Left ventricle myocardium superior (tissue), 1 donor: ENCODE data around the gene BTBD16. TPM values are rescaled to one million over a fixed set of nuclear protein-coding genes. Genes with fewer than 3 reads are reported as not detected.
A peak's percentile ranks its signal among the peaks of the same experiment; 100 is the strongest.

Experiments
- ATAC-seq: fragments of 200-7000 bp; cut with Tn5 transposase; one replicate; pipeline ENCODE4 v1.9.1; 2020; ENCODE audit warnings: mild to moderate bottlenecking, moderate library complexity
- DNase-seq: peaks from one replicate; pipeline ENCODE4 v3.0.0-alpha.2; 2020
- intact Hi-C: fragments of 100-400 bp; cut with micrococcal nuclease; formaldehyde crosslinking; loops from one replicate; pipeline ENCODE4 v1.11.0; 2022
- total RNA-seq: library from RNA; stranded (reverse); fragmentation: NEBNext Ultra II Directional; extraction: Animal tissue kit (Norgen Biotek cat#: 25700); gene quantifications from one replicate; pipeline ENCODE4 v1.2.1, GENCODE V29; 2021
- donor health status: DM: no; HTN: yes; CAD: no; lungs with severe emphysema.

The BTBD16 gene
- total RNA-seq, 1 donor from 2014 or later, result not detected

DNA sequence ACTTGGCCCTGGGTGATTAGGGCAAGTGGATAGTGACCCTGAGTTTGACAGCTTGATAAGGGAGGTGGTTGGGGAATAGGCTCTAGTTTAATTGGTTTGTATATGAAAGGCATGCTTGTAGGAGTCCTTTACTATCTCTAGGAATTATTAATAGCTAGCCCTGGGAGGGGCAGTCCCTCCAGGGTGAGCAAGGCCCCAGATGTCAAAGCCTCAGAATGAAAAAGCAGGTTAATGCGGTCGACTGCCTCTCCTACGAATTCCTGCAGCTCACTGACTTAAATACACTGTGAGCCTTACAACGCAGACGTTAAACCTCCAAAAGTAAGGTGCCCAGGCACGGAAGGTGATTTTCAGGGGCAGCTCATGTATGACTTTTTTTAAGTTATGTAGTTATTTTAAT is 5.2 kb upstream of the BTBD16 start:
- DNase-seq (no peak), ATAC-seq (peak; percentile 81)
- intact Hi-C loops, result no loop called here

DNA sequence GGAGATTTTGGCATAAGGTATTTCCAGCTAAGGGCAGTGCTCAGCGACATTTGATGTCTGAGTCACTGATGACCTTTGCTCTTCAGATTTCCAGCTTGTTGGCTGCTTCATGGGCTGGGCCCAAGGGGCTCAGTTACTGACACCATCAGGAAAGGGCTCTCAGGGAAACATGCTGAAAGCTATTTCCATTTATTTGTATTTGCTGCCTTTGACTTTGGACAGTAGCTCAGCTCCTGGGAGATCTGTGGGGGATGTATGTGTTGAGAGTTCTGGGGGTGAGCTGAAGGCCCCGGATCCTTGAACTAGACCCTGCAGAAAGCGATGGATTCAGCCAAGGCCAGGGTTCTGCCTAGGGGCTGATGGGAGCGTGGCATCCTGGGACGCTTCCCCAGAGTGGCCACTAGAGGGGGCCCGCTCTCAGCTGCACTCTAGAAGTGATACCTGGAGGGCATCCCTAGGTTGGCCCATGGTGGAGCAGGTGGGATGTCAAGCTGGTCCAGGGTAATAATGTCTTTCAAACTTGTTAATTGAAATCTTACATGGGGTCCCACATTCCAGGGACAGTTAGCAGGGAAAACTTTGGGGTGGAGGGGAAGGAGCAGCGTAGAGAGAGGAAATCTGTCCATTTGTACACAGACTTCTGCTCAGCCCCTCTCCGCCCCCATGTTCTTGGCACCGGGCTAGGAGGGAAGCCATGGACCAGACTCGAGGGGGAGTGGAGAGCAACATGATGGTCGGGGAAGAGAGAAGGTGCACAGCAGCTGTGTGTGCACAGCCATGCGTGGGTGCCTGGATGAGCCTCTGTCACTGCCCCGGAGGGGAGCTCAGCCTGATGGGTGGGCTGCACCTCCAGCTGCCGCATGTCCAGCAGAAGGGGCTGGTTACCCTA is 3.0 kb upstream of the BTBD16 start:
- intact Hi-C loops, result no loop called here
- DNase-seq (peak; percentile 66), ATAC-seq (peak; percentile 67)

DNA sequence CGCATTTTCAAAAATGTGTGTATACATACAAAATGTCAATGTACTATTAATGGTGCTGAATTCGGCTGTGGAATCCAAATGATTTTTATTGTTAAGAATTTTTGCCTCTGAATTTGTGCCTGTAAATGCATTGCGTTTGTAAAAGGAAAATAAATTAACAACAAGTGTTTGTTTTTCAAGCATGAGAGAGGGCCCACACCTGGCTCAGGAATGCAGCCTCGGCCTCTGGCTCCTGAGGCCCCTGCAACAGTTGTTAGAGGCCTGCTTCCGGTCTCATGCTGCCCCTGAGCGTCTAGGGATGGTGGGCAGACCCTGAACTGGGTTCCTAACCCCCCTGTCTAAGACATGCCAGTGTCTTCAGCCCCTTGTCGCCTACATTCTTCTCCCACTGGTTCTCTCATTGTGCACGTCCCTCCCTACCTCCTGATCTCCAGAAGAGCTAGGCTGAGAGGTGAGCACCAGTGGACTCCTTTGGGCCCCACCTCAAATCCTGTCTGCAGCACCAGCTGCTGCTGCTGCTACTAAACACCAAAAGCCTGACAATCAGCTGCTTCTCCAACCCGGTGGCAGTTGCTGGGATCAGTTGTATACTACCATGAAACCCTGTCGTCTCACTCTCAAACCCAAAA is 1.9 kb upstream of the BTBD16 start:
- intact Hi-C loops, result no loop called here
- ATAC-seq, result no peak
- DNase-seq, result no peak

DNA sequence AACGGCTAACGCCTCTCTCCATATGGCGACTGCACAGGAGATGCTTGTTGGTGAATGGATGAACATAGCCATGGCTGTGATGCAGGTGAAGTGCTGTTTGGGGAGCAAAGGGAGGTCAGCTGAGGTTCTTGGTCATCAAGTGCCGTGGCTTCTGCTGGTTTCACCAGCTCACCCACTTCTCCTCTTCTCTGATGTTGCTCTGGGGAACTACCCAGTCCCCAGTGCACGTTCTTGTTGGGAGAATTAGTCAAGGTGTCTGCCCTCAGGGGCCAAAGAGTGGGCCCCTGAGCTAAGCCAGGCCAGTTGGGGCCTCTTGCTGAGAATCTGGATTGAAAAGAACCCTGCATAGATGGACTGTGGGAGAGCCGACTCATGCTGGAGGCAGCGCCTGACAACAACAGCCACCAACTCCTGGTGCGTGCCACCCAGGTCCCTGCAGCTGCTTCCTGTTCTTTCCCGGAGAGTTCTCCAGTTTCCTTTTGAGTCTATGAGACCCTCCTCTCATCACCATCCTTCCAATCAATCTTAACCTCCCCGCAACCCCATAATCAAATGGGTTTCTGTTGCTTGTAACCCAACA is 3.0 kb downstream of the BTBD16 start:
- intact Hi-C loops, result no loop called here
- no peak for DNase-seq
- ATAC-seq, result no peak

DNA sequence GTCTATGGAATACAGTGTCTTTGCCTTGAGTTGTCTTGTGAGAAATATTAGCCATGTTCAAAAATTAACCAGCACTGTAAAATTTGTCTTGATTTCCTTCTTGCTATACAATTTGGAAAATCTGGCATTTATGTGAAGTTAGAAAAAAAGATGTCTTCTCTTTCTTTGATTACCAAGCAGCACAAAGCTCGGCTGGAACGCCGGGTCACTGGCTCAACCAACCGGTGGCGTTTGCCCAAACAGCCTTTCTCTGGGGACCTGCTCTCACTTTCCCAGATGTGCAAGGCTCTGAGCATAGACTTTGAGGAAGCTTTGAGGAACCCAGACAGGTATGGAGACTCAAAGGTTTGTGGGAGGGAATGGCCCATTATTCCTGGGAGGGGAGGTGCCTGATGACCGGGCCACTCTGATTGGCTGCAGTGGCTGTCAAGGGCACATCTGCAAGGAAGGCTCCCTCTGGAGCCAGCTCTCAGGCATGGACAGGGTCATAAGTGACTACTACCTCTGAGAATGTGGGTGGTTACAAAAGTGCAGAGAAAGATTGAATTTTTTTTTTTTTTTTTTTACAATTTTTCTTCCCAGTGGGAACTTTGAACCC is 5.6 kb downstream of the BTBD16 start:
- DNase-seq (no peak), ATAC-seq (no peak)
- intact Hi-C loops, result no loop called here

DNA sequence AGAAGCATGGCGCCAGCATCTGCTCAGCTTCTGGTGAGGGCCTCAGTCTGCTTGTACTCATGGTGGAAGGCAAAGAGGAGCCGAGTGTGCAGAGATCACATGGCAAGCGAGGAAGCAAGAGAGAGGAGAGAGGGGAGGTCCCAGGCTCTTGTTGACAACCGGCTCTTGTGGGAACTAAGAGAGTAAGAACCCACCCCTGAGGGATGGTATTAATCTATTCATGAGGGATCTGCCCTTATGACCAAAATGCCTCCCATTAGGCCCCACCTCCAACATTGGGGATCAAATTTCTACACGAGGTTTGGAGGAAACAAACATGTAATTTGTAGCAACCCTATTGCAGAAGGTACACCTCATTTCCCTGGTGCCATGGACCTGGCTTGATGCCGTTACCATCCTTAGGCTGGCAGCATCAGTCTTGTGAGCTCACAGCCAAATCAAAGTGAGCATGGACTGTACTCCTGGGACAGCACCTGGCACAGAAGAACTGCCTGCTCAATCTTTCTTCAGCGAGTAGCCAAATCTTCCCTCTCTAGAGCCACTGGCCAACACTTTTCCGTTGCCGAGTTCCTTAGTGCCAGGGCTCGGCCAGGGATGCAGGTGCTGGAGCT is 6.5 kb downstream of the BTBD16 start:
- intact Hi-C loops, result no loop called here
- ATAC-seq (no peak), DNase-seq (no peak)

DNA sequence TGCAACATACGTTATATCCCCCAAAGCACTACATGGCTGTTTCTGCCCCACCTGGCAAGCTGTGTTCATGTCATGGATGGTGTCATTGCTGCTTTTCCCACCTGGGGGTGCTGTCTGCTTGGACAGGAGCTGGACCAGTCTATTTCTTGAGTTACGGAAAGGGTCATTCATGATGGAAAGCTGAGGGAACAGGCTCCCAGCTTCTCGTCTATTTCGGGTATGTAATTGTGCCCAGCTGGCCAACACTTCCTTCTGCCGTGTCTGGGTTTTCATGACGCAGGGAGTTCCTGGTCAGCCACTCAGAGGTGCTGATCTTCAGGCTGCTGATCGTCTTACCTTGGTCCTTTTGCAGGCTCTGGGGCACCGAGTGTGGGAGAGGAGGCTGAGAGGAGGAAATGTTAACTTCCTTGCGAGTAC is 8.6 kb downstream of the BTBD16 start:
- DNase-seq, result peak; percentile 59
- ATAC-seq, result peak; percentile 71
- intact Hi-C loops, result no loop called here

DNA sequence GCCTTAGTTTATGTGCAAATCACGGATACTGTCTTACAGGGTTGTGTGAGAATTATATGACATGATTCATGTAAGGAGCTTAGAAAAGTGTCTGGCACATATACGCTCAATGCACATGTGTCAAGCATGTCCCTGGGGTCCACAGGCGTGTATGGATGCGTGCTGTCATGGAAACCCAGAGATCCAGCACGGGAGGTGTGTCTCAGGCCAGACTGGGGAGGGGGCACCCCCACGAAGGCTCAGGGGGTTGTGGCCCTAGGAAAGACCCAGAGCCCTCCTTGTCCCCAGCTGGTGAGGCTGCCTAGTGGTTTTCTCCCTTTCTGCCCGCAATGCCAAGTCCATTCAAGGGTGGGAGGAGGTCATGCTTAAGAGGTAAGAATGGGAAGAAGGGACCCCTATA is 9.1 kb downstream of the BTBD16 start:
- DNase-seq, result no peak
- no peak for ATAC-seq
- intact Hi-C loops, result no loop called here

DNA sequence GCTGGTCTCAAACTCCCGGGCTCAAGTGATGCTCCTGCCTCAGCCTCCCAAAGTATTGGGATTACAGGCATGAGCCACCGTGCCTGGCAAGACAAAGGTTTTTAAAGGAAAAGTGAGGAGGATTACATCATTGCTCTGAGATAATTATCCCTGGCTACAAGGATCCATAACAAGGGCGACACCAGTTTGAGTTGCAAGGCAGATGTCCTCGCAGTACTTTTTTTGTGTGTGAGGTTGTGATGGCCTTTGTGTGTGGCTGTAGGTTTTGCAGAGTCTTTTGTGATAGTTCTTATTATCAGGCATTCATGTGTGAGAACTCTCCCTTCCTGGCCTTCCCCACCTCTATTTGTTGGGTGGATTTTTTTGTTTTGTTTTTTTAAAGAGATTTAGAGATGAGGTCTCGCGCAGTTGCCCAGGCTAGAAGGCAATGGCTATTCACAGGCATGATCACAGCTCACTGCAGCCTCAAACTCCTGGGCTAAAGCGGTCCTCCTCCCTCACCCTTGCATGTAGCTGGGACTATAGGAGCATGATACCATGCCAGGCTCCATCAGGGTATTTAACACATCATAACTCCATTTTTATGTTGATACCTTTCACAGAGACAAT is 10.0 kb downstream of the BTBD16 start:
- intact Hi-C loops, result no loop called here
- no peak for DNase-seq
- no peak for ATAC-seq

DNA sequence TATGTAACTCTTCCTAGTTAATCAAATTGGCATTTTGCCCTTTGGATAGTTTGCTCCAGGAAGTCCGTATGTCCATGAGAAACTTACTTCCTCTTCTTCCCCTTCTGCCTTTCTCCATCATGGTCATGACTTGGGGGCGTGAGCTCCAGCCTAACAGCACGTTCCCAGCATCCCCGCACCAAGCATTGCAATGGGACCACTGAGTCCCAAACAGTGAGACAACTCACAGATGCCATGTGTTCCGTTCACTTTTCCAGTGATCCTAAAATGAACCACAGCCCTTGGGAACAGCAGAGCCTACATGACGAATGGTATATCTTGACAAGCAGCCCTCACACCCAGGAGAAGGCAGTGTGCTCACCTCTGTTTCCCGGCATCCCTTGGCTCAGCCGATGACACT is 10.7 kb downstream of the BTBD16 start:
- intact Hi-C loops, result no loop called here
- no peak for ATAC-seq
- DNase-seq, result no peak

DNA sequence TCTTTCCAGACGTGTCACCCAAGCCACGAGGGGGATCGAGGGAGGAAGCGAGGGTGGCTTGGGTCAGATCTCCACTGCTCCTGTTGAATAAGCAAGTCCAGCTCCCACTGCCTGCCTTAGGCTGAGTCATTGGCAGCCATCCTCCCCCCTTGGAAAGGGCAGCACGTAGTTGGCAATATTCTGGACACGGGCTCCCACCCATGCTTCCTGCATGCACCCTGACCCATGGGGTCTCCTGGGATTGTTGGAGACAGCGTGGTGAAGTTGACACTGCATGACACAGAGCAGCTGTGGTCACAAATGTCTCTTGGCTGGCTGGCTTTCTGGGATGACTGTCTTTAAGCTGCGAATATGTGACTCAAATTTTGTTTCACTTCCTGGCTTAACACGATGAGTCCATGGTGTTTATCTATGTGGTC is 11.2 kb downstream of the BTBD16 start:
- DNase-seq (no peak), ATAC-seq (no peak)
- intact Hi-C loops, result no loop called here

DNA sequence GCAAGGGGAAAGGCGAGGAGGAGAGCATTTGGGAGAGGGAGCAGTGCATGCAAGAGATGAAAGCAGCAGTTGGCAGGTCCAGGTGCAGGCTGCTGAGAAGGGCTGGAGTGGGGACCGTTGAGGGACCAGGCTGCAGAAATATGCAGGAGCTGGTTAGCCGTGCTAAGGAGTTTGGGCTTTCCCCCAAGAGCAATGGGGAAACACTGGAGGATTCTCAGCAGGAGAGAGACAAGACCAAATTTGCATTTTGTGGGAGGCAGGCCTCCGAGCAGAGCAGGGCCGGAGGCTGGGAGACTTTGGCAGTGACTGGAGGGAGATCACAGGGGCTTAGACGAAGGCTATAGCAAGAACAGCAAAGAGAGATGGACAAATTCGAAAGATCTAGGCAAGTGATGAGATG is 11.8 kb downstream of the BTBD16 start:
- intact Hi-C loops, result no loop called here
- DNase-seq, result no peak
- no peak for ATAC-seq

DNA sequence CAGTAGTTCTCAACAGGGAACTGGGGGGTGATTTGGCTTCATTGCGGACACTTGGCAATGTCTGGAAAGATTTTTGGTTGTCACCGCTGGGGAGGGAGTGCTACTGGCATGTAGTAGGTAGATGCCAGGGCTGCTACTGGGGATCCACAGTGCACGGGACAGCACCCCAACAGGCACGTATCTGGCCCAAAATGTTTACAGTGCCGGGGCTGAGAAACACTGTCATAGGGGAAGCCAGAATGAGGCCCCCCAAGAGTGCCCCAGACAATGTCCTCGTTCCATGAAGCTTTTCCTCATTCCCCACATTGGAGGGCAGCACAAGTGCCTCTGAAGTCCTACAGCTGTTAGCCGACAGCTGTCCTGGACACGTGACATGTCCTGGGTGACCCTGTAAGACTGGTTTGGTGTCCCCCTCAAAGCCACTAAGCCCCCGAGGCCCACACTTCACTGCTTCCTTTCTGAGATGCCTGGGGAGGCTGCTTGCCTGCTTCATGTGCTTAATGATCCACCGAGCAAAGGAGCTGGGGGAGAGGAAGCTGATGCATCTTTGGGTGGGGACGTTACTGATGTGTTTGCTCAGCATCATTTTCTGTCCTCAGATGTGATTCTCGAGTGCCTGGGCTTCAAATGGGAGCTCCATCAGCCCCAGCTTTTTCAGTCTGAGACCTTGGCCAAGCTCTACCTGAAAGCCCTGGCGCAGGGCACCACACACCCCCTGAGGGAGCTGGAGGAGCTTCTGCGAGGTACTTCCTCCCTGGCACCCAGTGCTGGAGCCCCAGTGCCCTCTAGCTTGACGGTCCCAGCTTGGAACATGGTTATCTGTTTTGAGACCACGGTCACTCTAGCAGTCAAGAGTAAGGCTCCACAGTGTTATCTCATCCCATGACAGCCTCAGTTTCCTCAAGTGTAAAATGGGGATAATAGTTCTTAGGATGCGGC is 14.7 kb downstream of the BTBD16 start:
- DNase-seq (no peak), ATAC-seq (no peak)
- intact Hi-C loops, result no loop called here

DNA sequence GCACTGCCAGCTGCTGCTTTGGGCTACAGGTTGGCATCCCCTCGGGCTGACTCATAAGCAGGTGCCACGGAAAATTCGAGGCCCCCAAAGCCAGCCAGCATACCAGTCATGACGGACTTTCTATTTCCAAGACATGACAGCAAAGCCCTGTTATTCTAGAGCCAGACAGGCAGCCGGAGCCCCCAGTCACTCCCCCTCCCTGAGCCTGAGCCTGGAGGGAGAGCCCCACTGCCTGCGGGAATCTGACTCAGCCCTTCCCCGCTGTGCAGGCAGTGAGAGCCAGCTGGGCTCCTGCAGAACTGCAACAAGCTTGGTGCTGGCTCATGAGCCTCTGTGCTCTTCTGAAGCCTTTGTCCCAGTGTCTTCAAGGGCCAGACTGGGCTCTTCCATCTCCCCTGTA is 15.8 kb downstream of the BTBD16 start:
- ATAC-seq, result peak; percentile 89
- intact Hi-C loops, result no loop called here
- peak; percentile 63 for DNase-seq

DNA sequence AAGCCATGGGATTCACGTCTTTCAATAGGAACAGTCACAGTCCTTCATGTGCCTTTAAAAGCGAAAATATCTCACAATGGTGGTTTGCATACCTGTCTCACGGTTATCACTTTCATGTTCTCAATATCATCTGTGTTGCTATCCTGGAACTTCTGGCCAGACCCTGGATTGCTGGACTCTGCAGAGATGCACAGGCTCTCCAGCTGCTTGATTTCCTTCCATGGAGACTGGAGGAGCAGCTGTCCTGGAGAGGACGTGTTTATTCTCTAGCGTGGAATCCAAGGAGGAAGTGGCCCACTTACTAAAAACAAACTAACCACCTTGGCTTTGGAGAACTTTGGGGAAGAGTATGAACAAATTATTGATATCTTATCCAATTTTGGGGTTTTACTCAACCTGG is 16.5 kb downstream of the BTBD16 start:
- intact Hi-C loops, result no loop called here
- ATAC-seq, result peak; percentile 47
- DNase-seq, result no peak

DNA sequence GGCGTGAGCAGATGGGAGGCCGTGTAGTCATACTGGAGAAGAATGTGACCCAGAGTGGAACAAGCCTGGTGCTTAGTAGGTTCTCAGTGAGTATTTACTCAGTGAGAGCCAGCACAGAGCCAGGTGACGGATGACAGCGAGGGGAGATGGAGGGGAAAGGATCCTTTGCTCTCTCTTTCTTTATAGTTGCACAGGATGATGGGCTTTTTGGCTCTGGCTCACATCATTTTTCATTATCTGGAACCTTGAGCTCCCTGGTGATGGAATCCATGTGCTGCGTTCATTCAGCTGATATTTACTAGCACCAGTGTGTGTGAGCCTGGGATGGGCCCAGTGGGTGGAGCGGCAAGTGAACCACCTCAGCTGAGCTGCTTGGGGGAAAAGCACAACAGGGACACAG is 17.2 kb downstream of the BTBD16 start:
- ATAC-seq, result no peak
- intact Hi-C loops, result no loop called here
- no peak for DNase-seq

DNA sequence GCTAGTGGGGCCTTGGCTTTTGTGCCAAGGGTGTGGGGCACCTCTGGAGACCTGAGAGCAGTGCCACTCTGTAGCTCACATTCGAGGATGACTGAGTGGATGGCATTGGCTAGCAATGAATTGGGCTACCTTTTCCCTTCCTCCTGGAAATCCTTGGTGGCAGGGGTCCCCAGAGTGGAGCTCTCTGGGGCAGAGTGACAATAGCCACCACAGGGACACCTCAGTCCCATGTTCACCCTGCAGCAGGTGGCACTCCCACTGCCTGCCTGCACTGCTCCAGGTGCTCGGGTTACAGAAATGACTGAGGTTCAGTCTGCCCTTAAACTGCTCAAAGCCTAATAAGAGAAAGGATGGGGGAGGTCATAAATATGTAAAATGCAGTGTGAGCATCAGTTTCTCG is 17.8 kb downstream of the BTBD16 start:
- DNase-seq, result no peak
- ATAC-seq, result no peak
- intact Hi-C loops, result no loop called here

DNA sequence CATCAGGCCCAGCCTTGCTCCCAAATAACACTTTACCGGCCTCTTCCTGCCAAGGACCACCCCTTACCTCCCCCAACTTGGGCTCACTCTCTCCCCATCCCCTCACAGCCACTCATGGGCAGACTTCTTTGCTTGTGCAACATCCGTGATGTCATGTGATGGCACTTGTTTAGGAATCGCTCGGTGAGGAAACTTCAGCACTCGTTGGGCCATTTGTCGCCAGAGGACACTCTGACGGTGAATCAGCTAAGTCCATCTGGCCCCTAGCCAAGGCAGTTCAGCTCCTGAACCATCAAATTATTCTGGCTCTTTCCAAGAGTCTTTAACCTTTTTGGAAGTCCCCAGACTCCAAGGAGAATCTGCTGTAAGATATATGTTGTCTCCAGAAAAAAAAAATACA is 19.2 kb downstream of the BTBD16 start:
- intact Hi-C loops, result loop anchor here (10.0 kb wide), 1 partner anchor 274 kb away; the partner anchor contains the start of gene DMBT1
- ATAC-seq (no peak), DNase-seq (no peak)
